Measurements from ENCODE around the gene SLC39A11. TPM values are rescaled to one million over a fixed set of nuclear protein-coding genes. Genes with fewer than 3 reads are reported as not detected.
"Not testable (repeated sequence)": the region's sequence is repeated elsewhere in the genome, so short reads cannot be mapped to it uniquely, and the experiment has no call there.

SLC39A11 gene
- total RNA-seq, 2 experiments from 2014 or later = 9.7 to 12.2 TPM

GRCh38 chr17:72900654-72900971, 191.9 kb downstream of the SLC39A11 start:
- no peaks in the 10 kb centered on the region for H3K4me1 ChIP-seq (ENCODE audit: insufficient read depth, low read length)
- ChIA-PET CTCF (no interaction called here), POLR2A (interaction anchor here (1.1 kb wide), 1 partner anchor 144 kb away, joined by 4 read pairs; no protein-coding TSS in a partner anchor)
- ATAC-seq (ENCODE audit: poor library complexity) = no peak
- H3K36me3 Mint-ChIP-seq (ENCODE audit: low read depth) = peaks cover 15% of the 10 kb centered on the region
- no peaks in the 10 kb centered on the region for H3K27me3 Mint-ChIP-seq
- no peak for DNase-seq
- no peaks in the 10 kb centered on the region for H3K4me1 Mint-ChIP-seq (ENCODE audit: low read depth)
- H3K9me3 ChIP-seq (ENCODE audit: control insufficient read depth in 1 of 2, insufficient read depth in 1 of 2, low read length in 2 of 2) = no peaks in the 10 kb centered on the region
- no peaks in the 10 kb centered on the region for H3K9me3 Mint-ChIP-seq
- H3K27me3 ChIP-seq (ENCODE audit: control insufficient read depth in 1 of 2, insufficient read depth in 2 of 2, low read length in 2 of 2) = no peaks in the 10 kb centered on the region
- H3K4me3 ChIP-seq (ENCODE audit: low read length) = no peak overlapping the region
- no peaks in the 10 kb centered on the region for H3K36me3 ChIP-seq (ENCODE audit: insufficient read depth, low read length)
- intact Hi-C loops (cut with DNase I, micrococcal nuclease) = no loop called here
- H3K27ac Mint-ChIP-seq = no peak overlapping the region
- no peak for TF ChIP-seq CTCF (IDR thresholded peaks at IDR 0.05)
- no peak overlapping the region for H3K27ac ChIP-seq (ENCODE audit: low read depth in 1 of 2, low read length in 2 of 2)
- no peak overlapping the region for H3K4me3 Mint-ChIP-seq

GRCh38 chr17:72898725-72899124, 193.8 kb downstream of the SLC39A11 start:
- no peaks in the 10 kb centered on the region for H3K27me3 Mint-ChIP-seq
- Histone ChIP-seq H3K9me3 (ENCODE audit: control insufficient read depth in 1 of 2, insufficient read depth in 1 of 2, low read length in 2 of 2) (no peaks in the 10 kb centered on the region), H3K27me3 (ENCODE audit: control insufficient read depth in 1 of 2, insufficient read depth in 2 of 2, low read length in 2 of 2) (no peaks in the 10 kb centered on the region), H3K36me3 (ENCODE audit: insufficient read depth, low read length) (no peaks in the 10 kb centered on the region), H3K4me1 (ENCODE audit: insufficient read depth, low read length) (no peaks in the 10 kb centered on the region), H3K27ac (ENCODE audit: low read depth in 1 of 2, low read length in 2 of 2) (no peak overlapping the region), H3K4me3 (ENCODE audit: low read length) (no peak overlapping the region)
- no peak for TF ChIP-seq CTCF (IDR thresholded peaks at IDR 0.05)
- intact Hi-C loops (cut with DNase I, micrococcal nuclease) = no loop called here
- no peak overlapping the region for H3K27ac Mint-ChIP-seq
- no peak overlapping the region for H3K4me3 Mint-ChIP-seq
- ChIA-PET POLR2A (no interaction called here), CTCF (no interaction called here)
- no peaks in the 10 kb centered on the region for H3K9me3 Mint-ChIP-seq
- ATAC-seq (ENCODE audit: poor library complexity) = no peak
- H3K36me3 Mint-ChIP-seq (ENCODE audit: low read depth) = peaks cover 15% of the 10 kb centered on the region
- no peak for DNase-seq
- no peaks in the 10 kb centered on the region for H3K4me1 Mint-ChIP-seq (ENCODE audit: low read depth)

DNA sequence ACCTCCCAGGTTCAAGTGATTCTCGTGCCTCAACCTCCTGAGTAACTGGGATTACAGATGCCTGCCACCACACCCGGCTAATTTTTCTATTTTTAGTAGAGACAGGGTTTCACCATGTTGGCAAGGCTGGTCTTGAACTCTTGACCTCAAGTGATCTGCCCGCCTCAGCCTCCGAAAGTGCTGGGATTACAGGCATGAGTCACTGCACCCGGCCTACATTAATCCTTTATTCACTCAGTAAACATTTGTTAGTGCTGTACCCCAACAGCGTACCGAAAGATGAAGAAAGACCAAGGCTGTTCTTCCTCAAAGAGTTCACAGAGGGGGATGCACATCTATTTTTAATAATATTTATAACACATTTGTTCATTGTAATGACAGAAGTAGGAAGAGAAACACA, 196.2 kb downstream of the SLC39A11 start:
- ATAC-seq (ENCODE audit: poor library complexity); H3K9me3 Mint-ChIP-seq; H3K27me3 Mint-ChIP-seq; intact Hi-C loops (cut with DNase I, micrococcal nuclease); DNase-seq; H3K27ac ChIP-seq (ENCODE audit: low read depth in 1 of 2, low read length in 2 of 2); H3K27ac Mint-ChIP-seq; H3K36me3 ChIP-seq (ENCODE audit: insufficient read depth, low read length); H3K4me3 Mint-ChIP-seq; H3K4me3 ChIP-seq (ENCODE audit: low read length); H3K9me3 ChIP-seq (ENCODE audit: control insufficient read depth in 1 of 2, insufficient read depth in 1 of 2, low read length in 2 of 2); H3K4me1 Mint-ChIP-seq (ENCODE audit: low read depth); POLR2A ChIA-PET; H3K27me3 ChIP-seq (ENCODE audit: control insufficient read depth in 1 of 2, insufficient read depth in 2 of 2, low read length in 2 of 2); H3K4me1 ChIP-seq (ENCODE audit: insufficient read depth, low read length); CTCF ChIA-PET: not testable (repeated sequence)
- peaks cover 18% of the 10 kb centered on the region for H3K36me3 Mint-ChIP-seq (ENCODE audit: low read depth)

DNA sequence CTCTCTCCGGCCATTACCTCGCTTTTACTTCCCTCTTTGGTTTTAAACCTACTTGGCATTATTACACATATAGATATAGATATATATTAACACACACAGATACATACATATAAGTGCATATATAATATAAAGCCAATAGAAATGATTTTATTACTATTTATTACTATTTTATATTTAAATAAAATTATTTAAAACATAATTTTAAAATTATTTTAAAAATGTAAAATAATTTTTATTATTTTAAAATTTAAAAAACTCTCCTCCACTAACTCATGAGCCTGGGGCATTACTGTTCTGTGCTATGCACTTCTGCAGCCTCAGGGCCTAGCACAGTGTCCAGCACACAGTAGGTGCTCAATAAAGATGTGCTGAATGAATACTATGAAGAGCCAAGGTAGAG, 200.9 kb downstream of the SLC39A11 start:
- Histone ChIP-seq H3K9me3 (ENCODE audit: control insufficient read depth in 1 of 2, insufficient read depth in 1 of 2, low read length in 2 of 2) (no peaks in the 10 kb centered on the region), H3K4me3 (ENCODE audit: low read length) (no peak overlapping the region), H3K27ac (ENCODE audit: low read depth in 1 of 2, low read length in 2 of 2) (no peak overlapping the region), H3K4me1 (ENCODE audit: insufficient read depth, low read length) (no peaks in the 10 kb centered on the region), H3K36me3 (ENCODE audit: insufficient read depth, low read length) (no peaks in the 10 kb centered on the region), H3K27me3 (ENCODE audit: control insufficient read depth in 1 of 2, insufficient read depth in 2 of 2, low read length in 2 of 2) (no peaks in the 10 kb centered on the region)
- intact Hi-C loops (cut with DNase I, micrococcal nuclease) = no loop called here
- ChIA-PET CTCF (no interaction called here), POLR2A (no interaction called here)
- Mint-ChIP-seq H3K36me3 (ENCODE audit: low read depth) (peaks cover 35% of the 10 kb centered on the region), H3K27ac (no peak overlapping the region), H3K4me3 (no peak overlapping the region), H3K4me1 (ENCODE audit: low read depth) (no peaks in the 10 kb centered on the region), H3K27me3 (no peaks in the 10 kb centered on the region), H3K9me3 (no peaks in the 10 kb centered on the region)
- TF ChIP-seq CTCF (IDR thresholded peaks at IDR 0.05) = no peak
- ATAC-seq (ENCODE audit: poor library complexity) = no peak
- no peak for DNase-seq
